ENCODE data around the gene POLR3F.
"Not testable (repeated sequence)": the region's sequence is repeated elsewhere in the genome, so short reads cannot be mapped to it uniquely, and the experiment has no call there.

POLR3F gene

GRCh38 chr20:18477821-18478220 lies 10.6 kb downstream of the POLR3F start:
- no peak for TF ChIP-seq CTCF (conservative IDR thresholded peaks at IDR 0.05; ENCODE audit: low read length)
- no peak overlapping the region for H3K4me3 ChIP-seq (ENCODE audit: low read length)
- no peak for DNase-seq (ENCODE audit: low read depth)

- TF ChIP-seq CTCF (conservative IDR thresholded peaks at IDR 0.05; ENCODE audit: low read length) = no peak
- no peak for DNase-seq (ENCODE audit: low read depth)
- no peak overlapping the region for H3K4me3 ChIP-seq (ENCODE audit: low read length)
Observed at GRCh38 chr20:18481596-18481995, 14.4 kb downstream of the POLR3F start.

- no peak for TF ChIP-seq CTCF (conservative IDR thresholded peaks at IDR 0.05; ENCODE audit: low read length)
- no peak for DNase-seq (ENCODE audit: low read depth)
- H3K4me3 ChIP-seq (ENCODE audit: low read length) = no peak overlapping the region
Observed at GRCh38 chr20:18488301-18488700, 21.1 kb downstream of the POLR3F start.

- no peak for DNase-seq (ENCODE audit: low read depth)
Observed at GRCh38 chr20:18496042-18496441, 28.9 kb downstream of the POLR3F start.

GRCh38 chr20:18496740-18497592 lies 29.8 kb downstream of the POLR3F start, which contains the start of gene RBBP9:
RBBP9 (minus strand) TSS chr20:18497225; CDS start chr20:18497167, 58 bp downstream.
- DNase-seq (ENCODE audit: low read depth) = peak; percentile 74
- no peak for TF ChIP-seq CTCF (conservative IDR thresholded peaks at IDR 0.05; ENCODE audit: low read length)
- H3K4me3 ChIP-seq (ENCODE audit: low read length) = peak within 1 kb of the TSS; percentile 93

More at GRCh38 chr20:18496042-18496441, 28.9 kb downstream of the POLR3F start:
- H3K4me3 ChIP-seq (ENCODE audit: low read length) = peak overlapping the region; percentile 93
- no peak for TF ChIP-seq CTCF (conservative IDR thresholded peaks at IDR 0.05; ENCODE audit: low read length)

GRCh38 chr20:18497603-18498002 lies 30.4 kb downstream of the POLR3F start:
- no peak overlapping the region for H3K4me3 ChIP-seq (ENCODE audit: low read length)
- DNase-seq (ENCODE audit: low read depth) = no peak
- TF ChIP-seq CTCF (conservative IDR thresholded peaks at IDR 0.05; ENCODE audit: low read length) = no peak

GRCh38 chr20:18501672-18502071 lies 34.5 kb downstream of the POLR3F start:
- not testable (repeated sequence) for H3K4me3 ChIP-seq (ENCODE audit: low read length); DNase-seq (ENCODE audit: low read depth)
